ENCODE results near the gene HHIP. TPM values are rescaled to one million over a fixed set of nuclear protein-coding genes. Genes with fewer than 3 reads are reported as not detected.
A peak's percentile ranks its signal among the peaks of the same experiment; 100 is the strongest.
"Not testable (repeated sequence)": the region's sequence is repeated elsewhere in the genome, so short reads cannot be mapped to it uniquely, and the experiment has no call there.

Gene HHIP
- total RNA-seq, 1 donor, result 0.27 TPM

DNA sequence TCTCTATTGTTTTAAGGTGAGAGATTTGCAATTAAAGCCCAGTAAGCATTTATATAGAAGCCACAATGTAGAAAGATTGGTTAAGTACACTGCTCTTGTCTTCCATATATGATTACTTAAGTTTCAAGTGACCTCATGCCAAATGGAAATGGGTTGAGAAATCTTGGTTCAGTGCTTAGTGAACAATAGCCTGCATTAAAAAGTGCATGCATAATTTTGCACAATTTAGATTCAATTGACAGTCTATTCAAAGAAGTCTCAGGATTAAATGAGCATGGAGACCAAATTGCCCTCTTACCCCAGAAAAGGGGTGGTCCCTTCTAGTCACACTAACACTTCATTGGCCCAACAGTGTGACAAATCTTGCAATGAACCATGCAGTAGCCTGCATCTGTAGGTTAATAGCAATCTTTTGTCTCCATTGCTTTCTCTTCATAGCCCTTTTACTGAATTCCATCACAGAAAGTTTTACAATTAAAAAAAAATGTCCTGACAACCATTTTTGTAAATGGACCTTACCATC lies 93.6 kb downstream of the HHIP start:
- DNase-seq (ENCODE audit: low read depth in 2 of 3, low spot score in 2 of 3), result no peak

DNA sequence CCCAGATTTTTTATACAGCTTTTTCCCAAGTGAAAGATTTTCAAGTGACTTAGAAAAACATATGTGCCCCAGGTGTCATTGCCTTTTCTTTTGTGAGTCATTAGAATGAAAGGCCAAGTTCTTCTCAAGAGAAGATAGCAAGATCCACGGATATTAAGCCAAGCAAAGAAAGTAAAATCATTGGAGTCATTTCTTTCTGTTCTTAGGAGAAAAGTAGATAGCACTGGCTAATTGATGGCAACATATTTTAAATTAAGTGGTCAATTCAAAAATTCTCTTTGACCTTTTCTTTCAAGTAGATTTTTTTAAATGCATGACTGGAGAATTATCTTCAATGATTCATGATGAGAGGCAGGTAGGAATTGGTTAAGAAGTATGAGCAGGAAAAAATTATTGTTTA lies 94.4 kb downstream of the HHIP start:
- no peak for DNase-seq (ENCODE audit: low read depth in 2 of 3, low spot score in 2 of 3)

DNA sequence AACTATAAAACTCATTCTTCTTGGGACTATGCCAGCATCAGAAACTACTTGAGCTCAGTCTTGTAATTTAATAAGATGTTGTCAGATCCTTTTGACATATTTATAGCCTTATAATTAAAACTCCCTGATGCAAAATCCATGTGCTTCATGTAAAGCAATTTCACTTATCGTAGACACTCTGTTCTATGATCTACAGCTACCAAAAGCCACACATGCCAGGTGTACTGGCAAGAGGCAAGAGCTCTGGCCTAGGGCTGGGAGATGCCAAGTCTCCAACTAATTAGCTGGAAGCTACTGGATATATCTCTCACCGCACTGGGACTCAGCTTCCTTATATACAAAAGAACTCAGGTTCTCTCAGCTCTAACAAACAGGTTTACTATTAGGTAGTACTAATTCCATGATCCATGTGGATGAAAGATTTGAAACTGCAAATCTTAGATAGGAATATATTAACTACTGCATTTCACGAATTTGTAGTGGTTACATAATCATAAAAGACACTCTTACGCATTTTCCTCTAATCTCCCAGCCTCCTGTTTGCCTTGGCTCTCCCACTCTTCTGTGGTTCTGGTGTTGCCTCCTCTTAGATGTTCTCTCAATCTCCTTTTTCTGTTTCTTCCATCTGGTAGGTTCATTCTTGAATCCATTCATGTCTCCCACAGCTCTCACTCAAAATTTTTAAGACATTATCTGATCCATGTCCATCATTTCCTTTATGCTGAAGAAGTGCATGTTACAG lies 103.0 kb downstream of the HHIP start:
- no peak for DNase-seq (ENCODE audit: low read depth in 2 of 3, low spot score in 2 of 3)

DNA sequence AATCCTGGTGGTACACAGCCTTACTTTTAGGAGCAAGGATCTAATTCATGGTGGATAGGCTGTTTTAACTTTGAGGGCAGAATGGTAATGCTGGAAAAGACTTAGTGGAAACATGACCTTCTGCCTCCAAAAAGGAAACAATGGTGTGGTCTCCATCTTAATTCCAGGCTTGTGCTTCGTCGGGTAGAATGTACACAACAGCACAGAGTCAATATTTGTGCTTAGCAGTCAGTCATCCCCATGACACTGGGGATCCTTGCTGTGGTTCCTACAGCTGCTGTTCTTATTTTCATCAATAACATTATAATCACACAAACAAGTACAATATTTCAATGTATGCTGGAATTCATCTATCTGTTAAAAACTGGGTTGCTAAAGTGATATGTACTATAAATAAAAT lies 104.4 kb downstream of the HHIP start:
- no peak for DNase-seq (ENCODE audit: low read depth in 2 of 3, low spot score in 2 of 3)

DNA sequence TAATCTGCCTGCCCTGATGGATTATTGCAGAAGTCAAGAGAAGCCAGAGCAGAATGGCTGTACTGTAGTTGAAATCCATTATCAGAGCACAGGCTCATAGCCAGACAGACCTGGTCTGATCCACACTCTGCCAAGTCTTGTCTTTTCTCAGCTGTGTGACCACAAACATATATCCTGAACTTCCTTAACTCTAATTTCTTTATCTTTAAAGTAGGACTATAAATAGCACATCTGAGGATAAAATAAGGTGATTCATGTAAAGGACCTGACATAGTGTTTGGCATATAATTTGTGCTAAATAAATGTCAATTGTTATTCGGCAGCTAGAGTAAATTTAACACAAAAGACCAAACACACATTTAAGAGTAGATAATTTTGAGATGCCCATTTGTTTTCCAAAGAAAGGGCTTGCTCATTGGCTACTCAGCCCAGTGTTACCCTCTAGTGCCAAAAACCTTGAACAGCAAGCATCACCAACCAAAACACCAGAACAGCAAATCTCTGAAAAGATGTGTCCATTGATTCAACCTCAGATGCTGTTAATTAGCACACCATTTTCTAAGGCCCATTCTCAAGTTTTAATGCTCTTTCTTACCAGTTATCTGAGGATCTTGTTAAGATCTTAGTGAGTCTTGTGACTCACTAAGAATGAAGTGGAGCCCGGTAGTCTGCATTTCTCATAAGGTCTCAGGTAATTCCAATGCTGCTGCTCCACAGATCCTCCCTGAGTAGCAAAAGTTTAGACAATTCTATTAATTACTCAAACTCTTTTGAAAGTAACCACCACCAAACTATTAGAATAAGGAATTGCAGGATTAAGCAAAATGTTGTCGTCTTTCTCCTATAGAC lies 108.8 kb downstream of the HHIP start:
- peak in 2 of 3 donors; percentile 12 to 24 for DNase-seq (ENCODE audit: low read depth in 2 of 3, low spot score in 2 of 3)

DNA sequence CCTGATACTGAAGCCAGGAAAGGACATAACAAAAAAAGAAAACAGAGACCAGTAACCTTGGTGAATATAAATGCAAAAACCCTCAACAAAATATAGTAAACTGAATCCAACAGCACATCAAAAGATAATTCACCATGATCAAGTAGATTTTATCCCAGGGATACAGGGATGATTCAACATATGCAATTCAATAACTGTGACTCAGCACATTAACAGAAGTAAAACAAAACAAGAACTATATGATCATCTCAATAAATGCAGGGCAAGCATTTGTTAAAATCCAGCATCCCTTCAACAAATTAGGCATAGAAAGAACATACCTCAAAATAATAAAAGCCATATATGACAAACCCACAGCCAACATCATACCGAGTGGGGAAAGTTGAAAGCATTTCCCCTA lies 112.0 kb downstream of the HHIP start:
- no peak for DNase-seq (ENCODE audit: low read depth in 2 of 3, low spot score in 2 of 3)

DNA sequence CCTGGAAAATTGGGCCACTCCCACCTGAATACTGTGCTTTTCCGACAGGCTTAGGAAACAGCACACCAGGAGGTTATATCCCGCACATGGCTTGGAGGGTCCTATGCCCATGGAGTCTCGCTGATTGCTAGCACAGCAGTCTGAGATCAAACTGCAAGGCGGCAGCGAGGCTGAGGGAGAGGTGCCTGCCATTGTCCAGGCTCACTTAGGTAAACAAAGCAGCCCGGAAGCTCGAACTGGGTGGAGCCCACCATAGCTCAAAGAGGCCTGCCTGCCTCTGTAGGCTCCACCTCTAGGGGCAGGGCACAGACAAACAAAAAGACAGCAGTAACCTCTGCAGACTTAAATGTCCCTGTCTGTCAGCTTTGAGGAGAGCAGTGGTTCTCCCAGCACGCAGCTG lies 122.9 kb downstream of the HHIP start:
- DNase-seq (ENCODE audit: low read depth in 2 of 3, low spot score in 2 of 3), result not testable (repeated sequence)

DNA sequence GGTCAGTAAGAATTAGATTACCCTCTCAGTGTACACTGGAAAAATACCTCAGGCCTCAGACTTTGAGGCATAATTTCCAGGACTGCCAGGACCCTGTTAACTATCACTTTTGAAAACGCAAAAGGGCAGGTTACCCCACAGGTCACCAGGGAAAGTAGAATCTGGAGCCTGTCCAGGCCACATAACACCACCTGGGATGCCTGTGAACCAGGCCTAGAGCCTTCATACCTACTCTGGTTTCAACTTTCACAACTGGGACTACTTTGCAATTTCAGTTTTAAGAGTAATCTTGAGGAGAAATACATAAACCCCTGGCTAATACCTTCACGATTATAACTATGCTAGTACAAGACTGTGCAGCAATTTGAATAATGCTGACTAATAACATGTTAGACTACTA lies 132.4 kb downstream of the HHIP start:
- no peak for DNase-seq (ENCODE audit: low read depth in 2 of 3, low spot score in 2 of 3)

DNA sequence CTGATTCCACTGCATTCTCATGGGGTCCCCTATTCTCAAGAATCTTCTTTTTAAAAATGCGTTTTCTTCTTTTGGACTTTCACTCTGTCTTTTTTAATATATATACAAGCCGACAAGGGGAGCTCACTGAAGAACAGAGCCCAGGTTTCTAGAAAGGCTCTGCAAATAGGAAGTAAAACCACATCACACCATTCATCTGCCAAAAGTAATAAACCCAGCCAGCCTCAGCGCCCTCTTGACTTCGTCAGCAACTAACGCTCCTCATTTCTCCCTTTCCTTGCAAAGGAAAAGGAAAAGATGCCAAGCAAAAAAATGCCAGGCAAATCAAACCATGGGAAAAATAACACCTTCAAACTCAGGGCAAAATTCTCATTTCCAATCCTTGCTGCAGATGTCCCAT lies 136.4 kb downstream of the HHIP start:
- no peak for DNase-seq (ENCODE audit: low read depth in 2 of 3, low spot score in 2 of 3)

DNA sequence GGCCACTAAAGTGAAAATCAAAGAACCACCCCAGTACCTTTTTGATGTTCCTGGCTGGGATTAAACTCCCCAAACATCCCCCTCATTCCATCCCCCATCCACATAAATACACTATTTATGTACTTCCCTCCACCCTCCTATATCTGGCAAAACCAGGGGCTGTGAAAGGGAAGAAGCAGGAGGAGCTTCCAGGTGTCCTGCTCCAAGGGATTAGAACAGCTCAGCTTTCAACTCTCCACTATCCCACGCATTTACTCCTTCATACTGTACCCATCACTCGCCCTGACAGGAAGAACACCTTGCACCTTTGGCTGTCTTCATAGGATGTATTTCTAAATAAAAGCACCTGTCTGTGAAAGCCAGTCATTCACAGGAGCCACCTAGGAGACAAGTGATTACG lies 140.0 kb downstream of the HHIP start:
- DNase-seq (ENCODE audit: low read depth in 2 of 3, low spot score in 2 of 3), result no peak

DNA sequence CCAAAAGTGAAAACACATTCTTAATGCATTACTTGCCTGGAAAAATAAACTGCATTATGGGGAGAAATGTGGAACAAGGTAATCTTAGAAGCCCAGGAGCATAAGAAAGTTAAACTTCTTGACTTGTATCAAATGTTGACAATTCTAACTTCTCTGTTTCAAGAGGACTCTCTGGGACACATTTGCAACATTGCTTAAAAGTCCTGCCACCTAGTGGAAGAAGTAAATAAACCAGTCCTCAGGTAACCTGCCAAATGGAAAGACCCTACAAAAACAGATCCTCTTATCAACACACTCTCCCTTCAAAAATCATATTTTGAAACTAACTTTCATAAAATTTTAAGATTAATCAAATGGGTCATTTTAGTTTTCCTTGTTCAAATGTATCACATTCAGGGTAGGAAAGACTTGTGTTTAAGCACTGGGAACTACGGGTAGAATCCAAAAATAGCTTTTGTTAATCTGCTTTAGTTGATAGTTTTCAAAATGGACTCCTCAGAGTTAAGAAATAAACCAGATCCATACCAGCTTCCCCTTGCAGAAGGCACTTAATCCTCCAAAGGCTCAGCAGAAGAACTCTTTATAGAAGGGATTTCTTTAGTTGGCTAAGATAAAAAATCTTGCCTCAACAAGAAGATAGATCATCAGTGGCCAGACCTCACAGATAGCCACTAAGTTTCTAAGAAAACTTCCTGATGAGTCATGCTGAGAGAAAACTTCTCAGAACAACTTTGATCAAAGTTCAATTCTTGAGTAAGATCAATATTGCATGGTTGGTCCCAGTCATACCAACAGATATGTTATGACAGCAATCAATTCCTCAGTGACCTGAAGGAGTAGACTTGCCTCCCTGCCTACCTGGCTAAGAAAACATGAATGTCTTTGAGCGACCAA lies 141.7 kb downstream of the HHIP start:
- peak in 2 of 3 donors; percentile 18 to 53 for DNase-seq (ENCODE audit: low read depth in 2 of 3, low spot score in 2 of 3)

DNA sequence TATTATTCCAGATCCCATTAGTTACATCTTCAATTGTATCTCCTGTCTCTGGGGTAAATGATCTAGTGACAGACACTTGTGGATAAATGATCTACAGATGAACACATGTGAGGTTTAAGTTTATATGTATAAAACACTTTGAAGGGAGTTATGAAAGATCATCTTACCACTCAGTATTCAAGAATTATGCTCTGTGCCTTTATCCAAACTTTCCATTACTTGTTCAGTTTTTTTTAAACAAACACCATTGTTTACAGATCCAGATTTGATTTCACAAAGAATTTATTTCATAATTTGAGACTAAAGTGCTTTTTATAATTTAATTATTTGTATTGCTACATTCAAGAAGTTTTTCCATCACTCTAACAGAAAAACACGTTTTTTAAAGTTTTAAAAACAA lies 142.5 kb downstream of the HHIP start:
- DNase-seq (ENCODE audit: low read depth in 2 of 3, low spot score in 2 of 3), result no peak

DNA sequence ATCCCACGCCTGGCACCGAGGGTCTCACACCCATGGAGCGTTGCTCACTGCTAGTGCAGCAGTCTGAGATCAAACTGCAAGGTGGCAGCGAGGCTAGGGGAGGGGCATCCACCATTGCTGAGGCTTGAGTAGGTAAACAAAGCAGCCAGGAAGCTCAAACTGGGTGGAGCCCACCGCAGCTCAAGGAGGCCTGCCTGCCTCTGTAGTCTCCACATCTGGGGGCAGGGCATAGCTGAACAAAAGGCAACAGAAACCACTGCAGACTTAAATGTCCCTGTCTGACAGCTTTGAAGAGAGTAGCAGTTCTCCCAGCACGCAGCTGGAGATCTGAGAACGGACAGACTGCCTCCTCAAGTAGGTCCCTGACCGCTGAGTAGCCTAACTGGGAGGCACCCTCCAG lies 146.0 kb downstream of the HHIP start:
- not testable (repeated sequence) for DNase-seq (ENCODE audit: low read depth in 2 of 3, low spot score in 2 of 3)

Small RNA genes lying within 50 kb of the gene (small RNA-seq; reads per million reads assigned to genes)
- not detected for gene RF02271
